OCI-LY7 (cell line): ENCODE measurements around the gene DYNC1I1. TPM values are rescaled to one million over a fixed set of nuclear protein-coding genes. Genes with fewer than 3 reads are reported as not detected.

Experiments
- BruUV-seq: library from RNA; stranded (reverse); fragments of 400-500 nt; replicated peaks from 2 replicates; lab custom pipeline; 2021; lab: Mats Ljungman, UMichigan
- CTCF ChIA-PET: fragments of 300-600 bp; sonication (Branson Sonifier 250); formaldehyde crosslinking; loops from one replicate; lab custom pipeline; 2022; ENCODE audit warnings: antibody characterized with exemption; ENCODE audit not compliant: unreplicated experiment; lab: Charles Lee
- POLR2A ChIA-PET: fragments of 300-600 bp; sonication (Branson Sonifier 250); formaldehyde crosslinking; loops from one replicate; lab custom pipeline; 2022; ENCODE audit warnings: antibody characterized with exemption; lab: Charles Lee
- DNase-seq: peaks from one replicate; pipeline ENCODE4 v3.0.0-alpha.2; 2015; ENCODE audit warnings: low spot score
- H2AFZ ChIP-seq: fragments of 200-600 bp; sonication (generic), shearing (Covaris generic); 2 replicates; pipeline ENCODE4 v1.6.1; 2014; ENCODE audit warnings: mild to moderate bottlenecking, antibody characterized with exemption, low read length, moderate library complexity
- H3K27ac ChIP-seq: fragments of 200-600 bp; sonication (generic); 2 replicates; pipeline ENCODE4 v1.5.1; 2014; ENCODE audit warnings: mixed run types, low read depth, mild to moderate bottlenecking, moderate library complexity, low read length, inconsistent platforms; ENCODE audit not compliant: poor library complexity, severe bottlenecking
- H3K36me3 ChIP-seq: fragments of 200-600 bp; sonication (generic); 2 replicates; pipeline ENCODE4 v1.6.1; 2014; ENCODE audit warnings: mild to moderate bottlenecking, antibody characterized with exemption, low read length, moderate library complexity, mixed read lengths; ENCODE audit not compliant: insufficient read depth
- H3K4me1 ChIP-seq: fragments of 200-600 bp; sonication (generic); 2 replicates; pipeline ENCODE4 v1.5.1; 2014; ENCODE audit warnings: mild to moderate bottlenecking, low read length; ENCODE audit not compliant: insufficient read depth, poor library complexity, severe bottlenecking
- H3K4me2 ChIP-seq: fragments of 200-600 bp; sonication (generic); 2 replicates; pipeline ENCODE4 v1.6.1; 2014; ENCODE audit warnings: mild to moderate bottlenecking, low read length
- H3K4me3 ChIP-seq: fragments of 200-600 bp; sonication (generic); 2 replicates; pipeline ENCODE4 v1.5.1; 2014; ENCODE audit warnings: mild to moderate bottlenecking, low read depth, low read length; ENCODE audit not compliant: poor library complexity, severe bottlenecking
- H3K79me2 ChIP-seq: fragments of 200-600 bp; sonication (generic); 2 replicates; pipeline ENCODE4 v1.6.1; 2016; ENCODE audit warnings: low read depth, mild to moderate bottlenecking, low read length, moderate library complexity, mixed read lengths; ENCODE audit not compliant: insufficient read depth
- H3K9me2 ChIP-seq: fragments of 200-600 bp; sonication (generic); 2 replicates; pipeline ENCODE4 v1.6.1; 2016; ENCODE audit warnings: mild to moderate bottlenecking, low read length, mixed read lengths; ENCODE audit not compliant: insufficient read depth
- H3K9me3 ChIP-seq: fragments of 200-600 bp; sonication (generic); 2 replicates; pipeline ENCODE4 v1.6.1; 2014; ENCODE audit warnings: mild to moderate bottlenecking, mixed run types, low read length, mixed read lengths
- H4K20me1 ChIP-seq: fragments of 200-600 bp; sonication (generic); 2 replicates; pipeline ENCODE4 v1.6.1; 2014; ENCODE audit warnings: mild to moderate bottlenecking, antibody characterized with exemption, low read length, moderate library complexity, mixed read lengths; ENCODE audit not compliant: insufficient read depth
- CTCF ChIP-seq: fragments of 200-600 bp; sonication (generic); conservative IDR thresholded peaks from 2 replicates; pipeline ENCODE4 v1.5.1; 2014; ENCODE audit warnings: mild to moderate bottlenecking, antibody characterized with exemption, low read length, moderate library complexity, mixed read lengths
- EZH2phosphoT487 ChIP-seq: fragments of 200-600 bp; sonication (generic); IDR thresholded peaks from 2 replicates; pipeline ENCODE4 v1.6.1; 2018; ENCODE audit warnings: low read depth, borderline replicate concordance, mild to moderate bottlenecking, mixed run types, antibody characterized with exemption, low read length, moderate library complexity, mixed read lengths
- intact Hi-C: fragments of 100-400 bp; cut with micrococcal nuclease; formaldehyde crosslinking; loops from one replicate; pipeline ENCODE4 v1.10.0; 2022; ENCODE audit not compliant: unreplicated experiment
- total RNA-seq, 2 experiments: library from RNA; depleted of rRNA in 1 of 2; stranded (reverse); fragments of >200 nt in 1 of 2; shearing (Covaris generic) in 1 of 2; gene quantifications; 2 replicates each; pipeline ENCODE4 v1.2.3, GENCODE V29; 2014 to 2022

Gene DYNC1I1
- total RNA-seq, 2 experiments from 2014 or later, result not detected

GRCh38 chr7:95766657-95767056 lies 5.7 kb upstream of the DYNC1I1 start:
- Histone ChIP-seq H2AFZ (no peak overlapping the region), H3K27ac (no peak overlapping the region), H3K79me2 (no peaks in the 10 kb centered on the region), H3K4me3 (no peak overlapping the region), H3K4me2 (no peak overlapping the region), H3K36me3 (no peaks in the 10 kb centered on the region), H4K20me1 (no peaks in the 10 kb centered on the region), H3K4me1 (no peaks in the 10 kb centered on the region), H3K9me2 (no peaks in the 10 kb centered on the region), H3K9me3 (no peaks in the 10 kb centered on the region)
- ChIA-PET CTCF (no interaction called here), POLR2A (no interaction called here)
- TF ChIP-seq EZH2phosphoT487, result no peak
- no peak for TF ChIP-seq CTCF
- no TSS peak for BruUV-seq
- DNase-seq, result no peak
- intact Hi-C loops, result no loop called here

GRCh38 chr7:95772771-95773581 lies 622 bp downstream of the DYNC1I1 start:
- Histone ChIP-seq H3K9me2 (no peaks in the 10 kb centered on the region), H3K27ac (no peak overlapping the region), H3K4me2 (no peak overlapping the region), H3K79me2 (no peaks in the 10 kb centered on the region), H3K4me3 (no peak overlapping the region), H4K20me1 (no peaks in the 10 kb centered on the region), H2AFZ (no peak overlapping the region), H3K9me3 (no peaks in the 10 kb centered on the region), H3K4me1 (no peaks in the 10 kb centered on the region), H3K36me3 (no peaks in the 10 kb centered on the region)
- TF ChIP-seq EZH2phosphoT487, result no peak
- no peak for TF ChIP-seq CTCF
- no TSS peak for BruUV-seq
- POLR2A ChIA-PET, result interaction anchor here (0.7 to 1.3 kb wide), 3 partner anchors 10 to 342 kb away, joined by 3 to 5 read pairs (median 4); no protein-coding TSS in a partner anchor
- intact Hi-C loops, result no loop called here
- CTCF ChIA-PET, result no interaction called here
- no peak for DNase-seq

- no peaks in the 10 kb centered on the region for H4K20me1 ChIP-seq
- DNase-seq, result no peak
- H3K4me2 ChIP-seq, result no peak overlapping the region
- TF ChIP-seq CTCF (no peak), EZH2phosphoT487 (no peak)
- no peaks in the 10 kb centered on the region for H3K79me2 ChIP-seq
- ChIA-PET POLR2A (no interaction called here), CTCF (no interaction called here)
- H3K27ac ChIP-seq, result no peak overlapping the region
- no TSS peak for BruUV-seq
- H3K36me3 ChIP-seq, result no peaks in the 10 kb centered on the region
- H3K9me3 ChIP-seq, result no peaks in the 10 kb centered on the region
- no peak overlapping the region for H2AFZ ChIP-seq
- H3K9me2 ChIP-seq, result no peaks in the 10 kb centered on the region
- intact Hi-C loops, result no loop called here
- H3K4me3 ChIP-seq, result no peak overlapping the region
- H3K4me1 ChIP-seq, result no peaks in the 10 kb centered on the region
Measured at GRCh38 chr7:95776561-95777185, 4.3 kb downstream of the DYNC1I1 start.
